Measurements from ENCODE around the gene GLG1. TPM values are rescaled to one million over a fixed set of nuclear protein-coding genes. Genes with fewer than 3 reads are reported as not detected.

GLG1 gene
- total and polyA plus RNA-seq, 2 donors (not counting 3 experiments of a cell fraction or from before 2014, with no cell fraction given): 86.3 to 165 TPM

- FAIRE-seq: no peak
- peaks cover 9% of the 10 kb centered on the region for H4K20me1 ChIP-seq (replicated peaks; ENCODE audit: control insufficient read depth, extremely low read depth, insufficient read depth, low read length)
Measured at GRCh38 chr16:74565378-74565777, 41.5 kb downstream of the GLG1 start.

More at GRCh38 chr16:74565378-74565777, 41.5 kb downstream of the GLG1 start:
- intact Hi-C loops (cut with micrococcal nuclease): no loop called here
- Histone ChIP-seq H3K36me3 (ENCODE audit: control insufficient read depth in 2 of 2, extremely low read depth in 1 of 2, insufficient read depth in 2 of 2, low read length in 2 of 2) (no peaks in the 10 kb centered on the region), H3K79me2 (ENCODE audit: control insufficient read depth, insufficient read depth, low read length) (peaks cover 73% of the 10 kb centered on the region), H3K4me1 (ENCODE audit: control insufficient read depth, extremely low read depth, insufficient read depth, low read length) (peaks cover 4% of the 10 kb centered on the region), H3K9ac (replicated peaks; ENCODE audit: extremely low read depth, insufficient read depth, low read length) (no peak overlapping the region), H3K9me1 (replicated peaks; ENCODE audit: control insufficient read depth, extremely low read depth, insufficient read depth, low read length) (no peaks in the 10 kb centered on the region), H3K4me3 (replicated peaks in 1 of 3; ENCODE audit: insufficient read depth in 1 of 3, low read depth in 1 of 3, low read length in 3 of 3) (no peak overlapping the region), H2AFZ (ENCODE audit: low read depth, low read length) (no peak overlapping the region), H3K27me3 (ENCODE audit: control insufficient read depth in 2 of 2, insufficient read depth in 2 of 2, low read length in 2 of 2) (no peaks in the 10 kb centered on the region), H3K4me2 (ENCODE audit: insufficient read depth, low read length) (no peak overlapping the region), H3K27ac (ENCODE audit: insufficient read depth, low read depth, low read length) (no peak overlapping the region), H3K9me3 (replicated peaks; ENCODE audit: control insufficient read depth, insufficient read depth, low read length) (no peaks in the 10 kb centered on the region)
- dilution Hi-C loops (cut with MboI; ENCODE audit: extremely low pct_ligation_motif_present, low sequenced_read_pairs): no loop called here
- no peak for DNase-seq (ENCODE audit: low read depth, low spot score)
- BruUV-seq (replicated peaks): no TSS peak
- ChIA-PET POLR2A (no interaction called here), CTCF (no interaction called here)
- TF ChIP-seq EZH2 (IDR thresholded peaks at IDR 0.05; ENCODE audit: borderline replicate concordance, low read depth, low read length, severe bottlenecking) (no peak), MAX (IDR thresholded peaks at IDR 0.05; ENCODE audit: insufficient read depth, insufficient read length) (no peak), POLR2AphosphoS5 (IDR thresholded peaks at IDR 0.05; ENCODE audit: insufficient read depth, low read depth, low read length) (no peak), POLR2A (IDR thresholded peaks at IDR 0.05; ENCODE audit: low read depth, low read length) (no peak), CTCF (IDR thresholded peaks at IDR 0.05; ENCODE audit: extremely low read depth in 1 of 2, insufficient read depth in 1 of 2, low read depth in 1 of 2, low read length in 2 of 2) (no peak), MYC (IDR thresholded peaks at IDR 0.05; ENCODE audit: low read depth, low read length) (no peak), GATA2 (IDR thresholded peaks at IDR 0.05; ENCODE audit: insufficient read depth, insufficient read length, low read depth, low read length) (no peak), FOS (IDR thresholded peaks at IDR 0.05; ENCODE audit: borderline replicate concordance, insufficient read depth, low read length) (no peak), JUN (IDR thresholded peaks at IDR 0.05; ENCODE audit: borderline replicate concordance, insufficient read depth, insufficient read length, low read depth) (no peak)

All from endothelial cell of umbilical vein (primary cell).